Activated CD4-positive, CD25-positive, alpha-beta regulatory T cell treated with anti-CD3 and anti-CD28 coated beads, Interleukin-2, amount 50 U/mL, for 24 hours (primary cell): ENCODE measurements around the gene KATNBL1.

Experiments
- ATAC-seq, 2 donors: fragments of 150-1000 bp; cut with Tn5 transposase; one replicate each; pipeline ENCODE4 v1.10.0; 2021; ENCODE audit warnings: mild to moderate bottlenecking in 1 of 2, moderate library complexity in 1 of 2

KATNBL1 gene

DNA sequence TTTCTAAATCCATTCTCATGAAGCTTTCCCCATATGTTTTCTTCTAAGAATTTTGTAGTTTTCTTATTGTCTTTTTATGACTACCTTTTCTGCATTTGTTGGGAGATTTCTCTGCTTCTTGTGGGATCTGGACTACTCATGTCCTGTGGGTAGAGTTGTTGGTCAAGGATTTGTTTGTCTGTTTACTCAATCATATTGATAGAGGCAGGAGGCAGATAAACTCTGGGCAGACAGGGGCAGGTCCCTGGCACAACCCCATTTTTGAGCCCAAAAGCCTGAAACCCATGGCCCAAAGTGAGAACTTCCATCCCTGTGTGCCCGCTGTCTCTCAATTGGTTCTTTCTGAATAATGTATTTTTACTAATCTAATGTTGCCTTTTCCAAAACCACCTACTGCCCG lies 95.7 kb downstream of the KATNBL1 start:
- no peak for ATAC-seq

DNA sequence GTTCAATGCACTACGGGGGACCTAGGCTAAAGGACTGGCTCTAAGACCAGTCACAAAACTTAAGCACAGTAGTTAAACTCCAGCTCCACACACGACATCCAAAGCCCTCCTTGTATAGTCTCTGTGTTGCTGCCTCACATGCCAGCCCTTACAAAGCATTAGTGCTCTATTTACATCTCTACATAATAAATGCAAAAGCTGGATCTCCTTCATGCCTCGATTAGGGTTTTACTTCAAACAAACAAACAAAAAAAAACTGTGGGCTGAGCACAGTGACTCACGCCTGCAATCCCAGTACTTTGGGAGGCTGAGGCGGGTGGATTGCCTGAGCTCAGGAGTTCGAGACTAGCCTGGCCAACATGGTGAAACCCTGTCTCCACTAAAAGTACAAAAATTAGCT lies 98.4 kb downstream of the KATNBL1 start:
- ATAC-seq: no peak

DNA sequence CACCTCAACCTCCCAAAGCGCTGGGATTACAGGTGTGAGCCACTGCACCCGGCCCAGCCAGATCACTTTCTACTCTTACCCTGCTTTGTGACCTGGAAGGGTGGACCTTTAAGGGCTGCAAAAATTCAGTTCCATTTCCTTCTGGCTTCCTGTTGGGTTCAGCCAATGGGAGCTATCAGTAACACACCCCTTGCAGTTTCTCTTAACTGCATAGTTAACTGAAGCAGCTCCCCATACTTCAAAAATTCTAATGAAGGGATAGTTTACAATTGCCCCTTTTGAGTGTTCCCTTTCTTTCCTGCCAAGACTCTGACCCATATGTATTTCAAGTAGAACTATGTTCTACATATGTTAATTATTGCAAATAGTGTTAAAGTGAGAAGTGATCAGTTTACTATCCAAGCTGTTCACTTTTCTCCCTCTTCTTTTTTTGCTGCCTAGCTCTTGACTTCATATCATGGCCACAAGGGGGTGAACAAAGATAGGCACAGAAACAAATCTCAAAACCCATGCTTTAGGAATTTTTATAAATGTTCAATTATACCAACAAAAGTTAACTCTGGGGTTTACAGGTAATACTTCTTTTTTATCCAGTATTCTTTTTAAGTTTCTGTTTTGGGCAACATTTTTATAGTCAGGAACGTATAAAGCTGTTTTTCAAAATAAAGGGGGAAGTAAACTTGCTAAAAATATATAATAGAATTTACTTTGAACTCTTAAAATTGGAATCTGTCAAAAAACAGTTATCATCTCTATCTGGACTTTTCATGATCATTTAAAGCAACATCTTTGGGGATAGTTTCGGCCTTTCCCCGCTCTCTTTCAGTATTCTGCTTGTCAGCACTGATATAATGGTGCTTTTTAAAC lies 99.9 kb downstream of the KATNBL1 start:
- no peak for ATAC-seq

DNA sequence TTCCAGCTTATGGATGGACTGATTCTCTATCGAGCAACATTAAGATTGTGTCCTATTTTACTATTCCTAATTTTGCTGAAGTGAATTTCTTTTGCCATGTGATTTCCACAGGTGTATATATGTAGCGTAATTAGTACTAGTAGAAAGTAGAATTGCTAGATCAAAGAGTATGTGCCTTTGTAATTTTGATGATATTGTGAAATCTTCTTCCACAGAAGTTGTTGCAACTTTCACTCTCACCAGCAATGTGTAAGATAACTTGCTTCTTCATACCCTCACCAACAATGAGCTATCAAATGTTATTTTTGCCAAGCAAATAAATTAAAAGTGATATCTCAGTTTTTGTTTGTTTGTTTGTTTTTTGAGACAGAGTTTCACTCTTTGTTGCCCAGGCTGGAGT lies 102.6 kb downstream of the KATNBL1 start:
- ATAC-seq: no peak

DNA sequence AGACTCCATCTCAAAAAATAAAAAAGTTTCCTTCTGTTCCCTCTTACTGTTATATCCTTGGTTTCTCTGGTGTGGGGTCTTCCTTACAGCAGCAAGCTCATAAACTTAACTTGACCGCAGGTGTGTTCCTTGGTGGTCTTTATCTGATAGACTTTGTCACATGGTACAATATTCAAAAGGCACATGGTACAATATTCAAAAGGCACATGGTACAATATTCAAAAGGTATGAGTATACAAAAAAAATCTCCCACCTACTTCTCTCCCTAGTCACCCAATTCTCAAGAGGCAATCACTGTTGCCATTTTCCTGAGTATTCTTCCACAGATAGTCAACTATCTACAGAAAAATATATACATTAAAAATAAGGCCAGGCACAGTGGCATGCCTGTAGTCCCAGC lies 103.5 kb downstream of the KATNBL1 start:
- ATAC-seq: no peak

DNA sequence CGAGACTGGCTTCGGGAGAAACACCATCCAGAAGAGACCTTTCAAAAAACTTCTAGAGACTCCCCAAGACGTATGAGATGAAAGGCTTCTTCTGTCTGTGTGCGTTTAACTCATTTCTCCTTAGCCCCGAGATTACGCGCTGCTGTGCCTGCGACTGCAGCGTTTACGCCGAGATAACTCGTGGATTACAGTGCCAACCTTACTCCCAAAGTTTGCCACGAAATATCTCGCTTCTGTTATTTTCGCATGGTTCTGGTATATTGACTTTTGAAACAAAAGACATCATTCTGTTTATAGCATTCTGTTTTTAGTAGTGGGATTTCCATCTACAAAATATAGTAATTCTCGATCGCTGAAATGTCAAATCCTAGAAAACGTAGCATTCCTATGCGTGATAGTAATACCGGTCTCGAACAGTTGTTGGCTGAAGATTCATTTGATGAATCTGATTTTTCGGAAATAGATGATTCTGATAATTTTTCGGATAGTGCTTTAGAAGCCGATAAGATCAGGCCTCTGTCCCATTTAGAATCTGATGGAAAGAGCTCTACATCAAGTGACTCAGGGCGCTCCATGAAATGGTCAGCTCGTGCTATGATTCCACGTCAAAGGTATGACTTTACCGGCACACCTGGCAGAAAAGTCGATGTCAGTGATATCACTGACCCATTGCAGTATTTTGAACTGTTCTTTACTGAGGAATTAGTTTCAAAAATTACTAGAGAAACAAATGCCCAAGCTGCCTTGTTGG lies 107.5 kb downstream of the KATNBL1 start:
- ATAC-seq: no peak

DNA sequence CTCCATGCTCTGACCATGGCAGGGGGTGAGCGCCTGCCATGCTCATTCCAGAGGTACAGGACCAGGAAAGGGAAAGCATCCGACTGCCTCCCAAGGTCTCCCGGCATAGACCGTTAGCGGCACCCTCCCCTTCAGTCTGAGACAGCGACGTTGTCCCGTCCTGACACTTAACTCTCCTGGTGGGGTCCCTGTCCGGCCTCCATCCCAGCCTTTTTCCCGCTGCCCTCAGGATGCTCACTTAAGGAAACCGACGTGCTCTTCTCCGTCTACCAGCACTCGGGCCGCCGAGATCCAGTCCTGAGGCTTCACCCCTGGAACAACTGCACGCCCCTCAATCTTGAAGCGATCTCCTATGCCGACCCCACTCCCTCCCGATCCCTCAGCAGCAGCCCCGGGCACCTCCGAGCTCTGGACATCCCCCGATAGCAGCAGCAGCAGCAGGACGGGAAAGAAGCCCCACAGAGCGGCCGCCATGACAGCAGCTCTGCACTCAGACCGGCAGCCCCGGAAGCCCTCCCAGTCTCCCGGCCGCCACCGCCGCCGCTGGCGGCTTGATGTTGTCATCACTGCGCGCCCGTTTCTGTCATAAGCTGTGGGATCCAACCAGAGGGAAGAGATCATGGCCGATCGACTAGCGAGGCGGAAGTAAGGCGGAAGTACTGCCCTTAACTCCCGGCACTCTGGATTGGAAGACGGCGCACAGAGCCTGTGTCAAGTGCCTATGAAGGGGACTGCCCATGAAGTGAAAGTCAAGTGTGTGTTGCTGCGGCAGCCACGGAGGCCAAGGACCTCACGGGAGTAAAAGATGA lies 108.3 kb downstream of the KATNBL1 start, which contains the start of the genes EMC7 and PGBD4:
Gene EMC7, minus strand, starts transcription at position 497 of the 809 bp plus-strand sequence. Its CDS starts 23 bp downstream, at position 474.
Gene PGBD4, plus strand, starts transcription at position 718 of the 809 bp plus-strand sequence. CDS start 449 bp downstream, outside the sequence.
- ATAC-seq: peak; percentile 99

DNA sequence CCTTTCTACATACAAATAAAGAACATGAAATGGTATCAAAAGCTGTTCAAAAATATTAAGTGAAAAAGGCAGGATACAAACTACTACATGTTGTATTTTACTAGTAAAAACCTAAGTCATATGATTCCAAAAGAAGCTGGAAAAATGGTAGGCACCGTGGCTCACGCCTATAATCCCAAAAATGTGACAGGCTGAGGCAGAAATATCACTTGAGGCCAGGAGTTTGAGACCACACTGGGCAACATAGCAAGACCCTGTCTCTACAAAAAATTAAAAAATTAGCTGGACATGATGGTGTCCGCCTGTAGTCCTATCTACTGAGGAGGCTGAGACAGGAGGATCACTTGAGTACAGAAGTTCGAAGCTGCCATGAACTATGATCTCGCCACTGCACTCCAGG lies 110.0 kb downstream of the KATNBL1 start:
- ATAC-seq: no peak
